ENCODE data around the gene CADPS.

The CADPS gene

GRCh38 chr3:62611541-62612240, 263.5 kb downstream of the CADPS start:
- no peak for TF ChIP-seq CTCF (IDR thresholded peaks at IDR 0.05; ENCODE audit: low read depth, low read length)
- no peak for DNase-seq (ENCODE audit: extremely low read depth, low read depth)

- no peak for DNase-seq (ENCODE audit: extremely low read depth, low read depth)
- no peak for TF ChIP-seq CTCF (IDR thresholded peaks at IDR 0.05; ENCODE audit: low read depth, low read length)
Observed at GRCh38 chr3:62607287-62608029, 267.8 kb downstream of the CADPS start.

GRCh38 chr3:62605413-62606068, 269.7 kb downstream of the CADPS start:
- no peak for TF ChIP-seq CTCF (IDR thresholded peaks at IDR 0.05; ENCODE audit: low read depth, low read length)
- DNase-seq (ENCODE audit: extremely low read depth, low read depth) = no peak

GRCh38 chr3:62604751-62605351, 270.4 kb downstream of the CADPS start:
- no peak for DNase-seq (ENCODE audit: extremely low read depth, low read depth)
- TF ChIP-seq CTCF (IDR thresholded peaks at IDR 0.05; ENCODE audit: low read depth, low read length) = no peak

- TF ChIP-seq CTCF (IDR thresholded peaks at IDR 0.05; ENCODE audit: low read depth, low read length) = no peak
- DNase-seq (ENCODE audit: extremely low read depth, low read depth) = peak; percentile 68
Observed at GRCh38 chr3:62604298-62604697, 270.9 kb downstream of the CADPS start.

- DNase-seq (ENCODE audit: extremely low read depth, low read depth) = no peak
- TF ChIP-seq CTCF (IDR thresholded peaks at IDR 0.05; ENCODE audit: low read depth, low read length) = no peak
Observed at GRCh38 chr3:62602987-62603386, 272.2 kb downstream of the CADPS start.
